ENCODE data around the gene ZFYVE26. TPM values are rescaled to one million over a fixed set of nuclear protein-coding genes. Genes with fewer than 3 reads are reported as not detected.
A peak's percentile ranks its signal among the peaks of the same experiment; 100 is the strongest.

Gene ZFYVE26
- total RNA-seq, 2 donors from 2014 or later, result 12.2 to 33.7 TPM

- TF ChIP-seq CTCF (IDR thresholded peaks at IDR 0.05) (no peak), POLR2A (IDR thresholded peaks at IDR 0.05) (no peak), POLR2AphosphoS5 (IDR thresholded peaks at IDR 0.05) (no peak)
- Histone ChIP-seq H3K4me3 (no peak overlapping the region), H3K27ac (peak overlapping the region in 1 of 2 donors; percentile 53), H3K36me3 (peaks cover 3 to 7% of the 10 kb centered on the region in 2 donors), H3K9me3 (no peaks in the 10 kb centered on the region), H3K27me3 (replicated peaks; ENCODE audit: insufficient read depth) (no peaks in the 10 kb centered on the region), H3K4me1 (replicated peaks) (peaks cover 2% of the 10 kb centered on the region)
- no peak for DNase-seq (ENCODE audit: low spot score)
- intact Hi-C loops (cut with DNase I), result no loop called here
- WGBS, result 83% methylated on average over 5 of the region's 5 CpGs
Observed at GRCh38 chr14:67784244-67784823, 32.1 kb downstream of the ZFYVE26 start.

- intact Hi-C loops (cut with DNase I), result no loop called here
- peak overlapping the region in 1 of 2 donors; percentile 63 for H3K27ac ChIP-seq
- no peaks in the 10 kb centered on the region for H3K9me3 ChIP-seq
- peaks cover 2% of the 10 kb centered on the region for H3K4me1 ChIP-seq (replicated peaks)
- peak; percentile 59 for DNase-seq (ENCODE audit: low spot score)
- peak; percentile 74 for TF ChIP-seq POLR2AphosphoS5 (IDR thresholded peaks at IDR 0.05)
- no peak for TF ChIP-seq POLR2A (IDR thresholded peaks at IDR 0.05)
- no peak for TF ChIP-seq CTCF (IDR thresholded peaks at IDR 0.05)
- H3K36me3 ChIP-seq, result peaks cover 3 to 7% of the 10 kb centered on the region in 2 donors
- no peaks in the 10 kb centered on the region for H3K27me3 ChIP-seq (replicated peaks; ENCODE audit: insufficient read depth)
- WGBS, result 37% methylated on average over 3 of the region's 3 CpGs
- H3K4me3 ChIP-seq, result no peak overlapping the region
Observed at GRCh38 chr14:67782090-67782489, 34.3 kb downstream of the ZFYVE26 start.

- WGBS, result 85% methylated on average over 1 of the region's 1 CpG
- Histone ChIP-seq H3K4me1 (replicated peaks) (peaks cover 2% of the 10 kb centered on the region), H3K4me3 (no peak overlapping the region), H3K27ac (no peak overlapping the region), H3K27me3 (replicated peaks; ENCODE audit: insufficient read depth) (no peaks in the 10 kb centered on the region), H3K9me3 (no peaks in the 10 kb centered on the region), H3K36me3 (peaks cover 0 to 21% of the 10 kb centered on the region in 2 donors)
- intact Hi-C loops (cut with DNase I), result no loop called here
- no peak for DNase-seq (ENCODE audit: low spot score)
- TF ChIP-seq POLR2A (IDR thresholded peaks at IDR 0.05) (no peak), CTCF (IDR thresholded peaks at IDR 0.05) (no peak), POLR2AphosphoS5 (IDR thresholded peaks at IDR 0.05) (no peak)
Observed at GRCh38 chr14:67778792-67779191, 37.6 kb downstream of the ZFYVE26 start.

DNA sequence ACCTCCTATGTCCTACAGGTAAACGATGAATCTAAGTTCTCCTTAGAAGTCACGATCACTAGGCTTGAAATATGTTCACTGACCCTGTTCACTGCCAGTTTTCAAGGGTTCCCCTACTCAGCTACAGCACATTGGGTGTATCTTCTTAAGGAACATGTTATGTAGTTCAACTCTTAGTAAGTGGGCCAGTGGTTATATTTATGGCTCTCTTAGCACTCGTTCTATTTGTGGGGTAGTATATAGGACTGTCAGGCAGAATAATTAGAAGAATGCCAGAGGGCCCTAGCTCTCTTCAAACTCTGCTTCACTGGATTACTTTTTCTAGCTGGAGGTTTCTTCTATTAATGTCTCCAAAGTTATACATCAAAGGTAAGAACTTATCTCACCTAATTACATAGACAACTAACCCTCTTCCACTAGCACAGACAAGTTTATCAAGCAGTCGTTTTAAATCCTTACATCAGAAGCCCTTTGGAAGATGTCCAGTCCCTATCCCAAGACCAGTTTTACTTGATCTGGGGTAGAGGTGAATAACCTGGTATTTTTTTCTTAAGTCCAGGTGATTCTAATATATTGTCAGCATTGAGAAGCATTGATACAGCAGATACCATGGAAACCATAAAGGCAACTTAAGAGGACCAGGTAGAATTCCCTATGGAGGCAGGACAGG, 39.6 kb downstream of the ZFYVE26 start:
- TF ChIP-seq POLR2AphosphoS5 (IDR thresholded peaks at IDR 0.05) (peak; percentile 29), POLR2A (IDR thresholded peaks at IDR 0.05) (no peak)
- peaks cover 0 to 31% of the 10 kb centered on the region in 2 donors for H3K36me3 ChIP-seq
- H3K27ac ChIP-seq, result no peak overlapping the region
- no peaks in the 10 kb centered on the region for H3K9me3 ChIP-seq
- WGBS, result 73% methylated on average over 4 of the region's 4 CpGs
- intact Hi-C loops (cut with DNase I), result no loop called here
- H3K4me1 ChIP-seq (replicated peaks), result no peaks in the 10 kb centered on the region
- no peak overlapping the region for H3K4me3 ChIP-seq
- H3K27me3 ChIP-seq (replicated peaks; ENCODE audit: insufficient read depth), result no peaks in the 10 kb centered on the region
- no peak for DNase-seq (ENCODE audit: low spot score)

GRCh38 chr14:67773844-67774377, 42.5 kb downstream of the ZFYVE26 start:
- H3K27ac ChIP-seq, result no peak overlapping the region
- DNase-seq (ENCODE audit: low spot score), result no peak
- intact Hi-C loops (cut with DNase I), result no loop called here
- H3K27me3 ChIP-seq (replicated peaks; ENCODE audit: insufficient read depth), result no peaks in the 10 kb centered on the region
- no peaks in the 10 kb centered on the region for H3K9me3 ChIP-seq
- H3K4me3 ChIP-seq, result no peak overlapping the region
- TF ChIP-seq POLR2A (IDR thresholded peaks at IDR 0.05) (no peak), CTCF (IDR thresholded peaks at IDR 0.05) (no peak), POLR2AphosphoS5 (IDR thresholded peaks at IDR 0.05) (no peak)
- H3K36me3 ChIP-seq, result peaks cover 0 to 34% of the 10 kb centered on the region in 2 donors
- H3K4me1 ChIP-seq (replicated peaks), result no peaks in the 10 kb centered on the region
- WGBS, result 96% methylated on average over 5 of the region's 5 CpGs
